Germinal center (tissue), 1 donor: Measurements from ENCODE around the gene PCDHGA7.
"Not testable (repeated sequence)": the region's sequence is repeated elsewhere in the genome, so short reads cannot be mapped to it uniquely, and the experiment has no call there.

Experiments
- DNase-seq: peaks from one replicate; pipeline ENCODE4 v3.0.0; 2012; ENCODE audit warnings: mixed read lengths, low spot score

PCDHGA7 gene

DNA sequence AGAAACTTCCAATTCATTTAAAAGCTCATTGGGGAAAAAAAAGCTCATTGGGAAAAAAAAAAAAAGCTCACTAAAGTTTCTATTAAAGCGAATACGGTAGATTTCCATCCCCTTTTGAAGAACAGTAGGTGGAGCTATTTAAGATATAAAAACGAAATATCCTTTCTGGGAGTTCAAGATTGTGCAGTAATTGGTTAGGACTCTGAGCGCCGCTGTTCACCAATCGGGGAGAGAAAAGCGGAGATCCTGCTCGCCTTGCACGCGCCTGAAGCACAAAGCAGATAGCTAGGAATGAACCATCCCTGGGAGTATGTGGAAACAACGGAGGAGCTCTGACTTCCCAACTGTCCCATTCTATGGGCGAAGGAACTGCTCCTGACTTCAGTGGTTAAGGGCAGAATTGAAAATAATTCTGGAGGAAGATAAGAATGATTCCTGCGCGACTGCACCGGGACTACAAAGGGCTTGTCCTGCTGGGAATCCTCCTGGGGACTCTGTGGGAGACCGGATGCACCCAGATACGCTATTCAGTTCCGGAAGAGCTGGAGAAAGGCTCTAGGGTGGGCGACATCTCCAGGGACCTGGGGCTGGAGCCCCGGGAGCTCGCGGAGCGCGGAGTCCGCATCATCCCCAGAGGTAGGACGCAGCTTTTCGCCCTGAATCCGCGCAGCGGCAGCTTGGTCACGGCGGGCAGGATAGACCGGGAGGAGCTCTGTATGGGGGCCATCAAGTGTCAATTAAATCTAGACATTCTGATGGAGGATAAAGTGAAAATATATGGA is 48.0 kb downstream of the PCDHGA7 start, which contains the start of gene PCDHGA12:
PCDHGA12 (plus strand) TSS at position 176 of the 782 bp plus-strand sequence; CDS start at position 429, 253 bp downstream.
- peak; percentile 87 for DNase-seq

DNA sequence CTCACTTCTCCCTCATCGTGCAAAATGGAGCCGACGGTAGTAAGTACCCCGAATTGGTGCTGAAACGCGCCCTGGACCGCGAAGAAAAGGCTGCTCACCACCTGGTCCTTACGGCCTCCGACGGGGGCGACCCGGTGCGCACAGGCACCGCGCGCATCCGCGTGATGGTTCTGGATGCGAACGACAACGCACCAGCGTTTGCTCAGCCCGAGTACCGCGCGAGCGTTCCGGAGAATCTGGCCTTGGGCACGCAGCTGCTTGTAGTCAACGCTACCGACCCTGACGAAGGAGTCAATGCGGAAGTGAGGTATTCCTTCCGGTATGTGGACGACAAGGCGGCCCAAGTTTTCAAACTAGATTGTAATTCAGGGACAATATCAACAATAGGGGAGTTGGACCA is 48.7 kb downstream of the PCDHGA7 start:
- DNase-seq: peak; percentile 67

DNA sequence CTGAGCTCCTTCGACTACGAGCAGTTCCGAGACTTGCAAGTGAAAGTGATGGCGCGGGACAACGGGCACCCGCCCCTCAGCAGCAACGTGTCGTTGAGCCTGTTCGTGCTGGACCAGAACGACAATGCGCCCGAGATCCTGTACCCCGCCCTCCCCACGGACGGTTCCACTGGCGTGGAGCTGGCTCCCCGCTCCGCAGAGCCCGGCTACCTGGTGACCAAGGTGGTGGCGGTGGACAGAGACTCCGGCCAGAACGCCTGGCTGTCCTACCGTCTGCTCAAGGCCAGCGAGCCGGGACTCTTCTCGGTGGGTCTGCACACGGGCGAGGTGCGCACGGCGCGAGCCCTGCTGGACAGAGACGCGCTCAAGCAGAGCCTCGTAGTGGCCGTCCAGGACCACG is 49.8 kb downstream of the PCDHGA7 start:
- DNase-seq: not testable (repeated sequence)

DNA sequence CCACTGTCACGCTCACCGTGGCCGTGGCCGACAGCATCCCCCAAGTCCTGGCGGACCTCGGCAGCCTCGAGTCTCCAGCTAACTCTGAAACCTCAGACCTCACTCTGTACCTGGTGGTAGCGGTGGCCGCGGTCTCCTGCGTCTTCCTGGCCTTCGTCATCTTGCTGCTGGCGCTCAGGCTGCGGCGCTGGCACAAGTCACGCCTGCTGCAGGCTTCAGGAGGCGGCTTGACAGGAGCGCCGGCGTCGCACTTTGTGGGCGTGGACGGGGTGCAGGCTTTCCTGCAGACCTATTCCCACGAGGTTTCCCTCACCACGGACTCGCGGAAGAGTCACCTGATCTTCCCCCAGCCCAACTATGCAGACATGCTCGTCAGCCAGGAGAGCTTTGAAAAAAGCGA is 50.2 kb downstream of the PCDHGA7 start:
- not testable (repeated sequence) for DNase-seq

DNA sequence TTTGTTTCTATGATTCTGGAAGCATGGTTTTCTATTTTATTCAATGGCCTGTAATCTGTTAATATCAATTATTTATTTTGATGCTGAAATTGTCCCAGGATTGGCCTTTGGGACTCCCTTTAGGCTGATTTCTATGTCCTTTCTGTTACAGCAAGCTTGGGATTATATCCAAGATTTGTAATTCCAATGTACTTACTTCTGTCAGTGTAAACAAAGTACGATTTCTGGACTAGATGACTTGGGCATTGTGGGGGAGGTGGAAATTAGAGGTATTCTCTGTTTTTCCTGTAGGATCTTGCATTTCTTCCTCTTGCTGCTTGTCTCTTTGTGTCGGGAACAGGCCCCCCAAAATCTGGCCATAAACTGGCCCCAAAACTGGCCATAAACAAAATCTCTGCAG is 51.5 kb downstream of the PCDHGA7 start:
- DNase-seq: no peak
